HG03280 (cell line): Measurements from ENCODE around the gene CYP4A11.
"Not testable (repeated sequence)": the region's sequence is repeated elsewhere in the genome, so short reads cannot be mapped to it uniquely, and the experiment has no call there.

Experiments used
- ATAC-seq: cut with Tn5 transposase; IDR thresholded peaks from one replicate; pipeline ENCODE4 v1.9.1; 2021; ENCODE audit warnings: mild to moderate bottlenecking, moderate library complexity; ENCODE audit not compliant: unreplicated experiment

The CYP4A11 gene

DNA sequence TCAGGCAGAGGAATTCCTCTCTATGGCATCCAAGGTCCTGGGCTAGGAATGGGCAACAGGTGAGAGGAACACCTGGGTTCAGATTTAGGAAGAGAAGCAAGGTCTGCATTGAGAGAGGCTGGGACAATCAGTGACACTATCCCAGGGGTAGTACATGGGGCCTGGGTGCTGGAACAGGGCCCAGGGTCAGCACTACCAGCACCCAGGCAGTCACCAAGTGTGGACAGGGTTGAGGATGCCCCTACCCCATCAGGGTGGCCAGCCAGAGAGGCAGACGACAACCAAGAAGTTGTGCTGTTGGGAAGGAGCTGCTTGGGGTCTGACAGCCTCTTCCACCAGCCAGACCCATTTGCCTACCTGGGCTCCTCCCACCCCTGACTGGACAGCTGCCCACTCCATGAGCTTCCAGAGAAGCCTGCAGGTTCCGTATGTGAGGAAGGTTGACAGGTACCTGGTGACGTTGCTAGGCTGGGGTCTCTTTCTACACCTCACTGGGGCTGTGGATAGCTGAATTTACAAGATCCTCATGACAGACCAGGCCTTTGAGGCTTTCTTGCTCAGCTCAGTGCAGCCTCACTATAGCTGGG lies 13.9 kb downstream of the CYP4A11 start:
- no peak for ATAC-seq

DNA sequence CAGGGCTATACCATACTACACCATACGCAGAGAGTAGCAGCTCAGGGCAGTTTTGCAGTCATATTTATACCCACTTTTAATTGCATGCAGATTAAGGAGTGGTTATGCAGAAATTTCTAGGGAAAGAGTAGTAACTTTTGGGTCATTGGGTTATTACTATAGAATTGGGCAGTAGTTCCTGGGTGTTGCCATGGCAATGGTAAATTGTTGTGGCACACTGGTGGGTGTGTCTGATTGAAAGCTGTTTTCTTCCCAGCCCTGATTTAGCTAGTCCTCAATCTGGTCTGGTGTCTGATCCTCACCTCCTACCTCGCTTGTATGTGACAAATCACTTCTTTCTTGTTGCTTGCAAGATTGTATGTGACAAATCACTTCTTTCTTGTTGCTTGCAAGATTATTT lies 30.5 kb downstream of the CYP4A11 start:
- ATAC-seq: no peak

DNA sequence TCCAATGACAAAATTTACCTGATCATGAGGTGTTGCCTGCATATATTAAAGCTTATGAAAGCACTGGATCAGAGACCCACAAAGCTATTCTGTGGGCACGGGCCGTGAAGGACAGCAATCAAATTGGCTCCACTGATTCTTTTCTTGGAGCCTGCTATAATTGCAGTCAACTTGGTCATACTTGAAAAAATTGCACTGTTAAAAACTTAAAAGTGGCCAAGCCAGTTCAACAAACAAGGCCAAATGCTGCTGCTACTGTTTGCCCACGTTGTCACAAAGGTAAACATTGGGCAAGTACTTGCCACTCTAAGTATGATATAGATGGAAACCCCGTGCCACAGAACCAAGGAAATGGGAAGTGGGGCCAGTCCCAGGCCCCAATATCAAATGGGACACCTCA lies 37.8 kb downstream of the CYP4A11 start:
- no peak for ATAC-seq

DNA sequence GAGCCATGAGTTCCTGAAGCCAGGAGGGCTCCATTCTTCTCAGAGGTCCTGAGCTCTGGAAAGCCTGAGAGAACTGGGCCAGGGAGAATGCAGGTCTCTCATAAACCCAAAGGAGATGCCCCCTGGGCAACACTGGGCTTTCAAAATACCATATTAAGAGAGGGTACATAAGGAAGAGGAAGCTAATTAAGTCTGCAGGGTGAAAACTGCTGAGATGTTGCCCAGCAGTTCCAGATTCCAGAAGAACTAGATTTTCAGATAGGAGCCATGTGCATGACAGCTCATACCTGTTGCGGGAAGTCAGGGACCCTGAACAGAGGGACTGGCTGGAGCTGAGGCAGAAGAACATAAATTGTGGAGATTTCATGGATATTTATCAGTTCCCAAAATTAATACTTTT lies 40.9 kb downstream of the CYP4A11 start:
- no peak for ATAC-seq

DNA sequence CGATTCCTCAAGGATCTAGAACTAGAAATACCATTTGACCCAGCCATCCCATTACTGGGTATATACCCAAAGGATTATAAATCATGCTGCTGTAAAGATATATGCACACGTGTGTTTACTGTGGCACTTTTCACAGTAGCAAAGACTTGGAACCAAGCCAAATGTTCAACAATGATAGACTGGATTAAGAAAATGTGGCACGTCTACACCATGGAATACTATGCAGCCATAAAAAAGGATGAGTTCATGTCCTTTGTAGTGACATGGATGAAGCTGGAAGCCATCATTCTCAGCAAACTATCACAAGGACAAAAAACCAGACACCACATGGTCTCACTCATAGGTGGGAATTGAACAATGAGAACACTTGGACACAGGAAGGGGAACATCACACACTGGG lies 59.6 kb downstream of the CYP4A11 start:
- ATAC-seq: not testable (repeated sequence)
